ENCODE results near the gene HPCAL4.

HPCAL4 gene

GRCh38 chr1:39668111-39668510, 23.1 kb downstream of the HPCAL4 start:
- TF ChIP-seq ZNF2 (tag by site-specific recombination; IDR thresholded peaks at IDR 0.05) (no peak), ZNF837 (tag by site-specific recombination; IDR thresholded peaks at IDR 0.05) (no peak), SP3 (tag by site-specific recombination; IDR thresholded peaks at IDR 0.05) (no peak), HOXC10 (CRISPR knock-in tag; IDR thresholded peaks at IDR 0.05) (no peak), ZBTB20 (tag by site-specific recombination; IDR thresholded peaks at IDR 0.05) (no peak)
- CTCF ChIA-PET, result interaction anchor here (0.6 to 10.1 kb wide), 2 partner anchors 11 to 442 kb away, joined by 3 to 181 read pairs; no protein-coding TSS in a partner anchor

GRCh38 chr1:39666772-39667171, 24.5 kb downstream of the HPCAL4 start:
- ChIA-PET POLR2A (no interaction called here), CTCF (interaction anchor here (10.1 kb wide), 1 partner anchor 9 kb away, joined by 181 read pairs; no protein-coding TSS in a partner anchor)
- H3K36me3 ChIP-seq (ENCODE audit: control insufficient read depth in 2 of 2, insufficient read depth in 1 of 2, low read length in 2 of 2), result peaks cover 0 to 4% of the 10 kb centered on the region in 2 experiments; a peak in 1 of 3 replicates
- H3K4me1 ChIP-seq (ENCODE audit: control insufficient read depth, insufficient read depth, low read length), result no peaks in the 10 kb centered on the region; the same call in 1 of the 2 replicates
- TF ChIP-seq TSHZ1 (tag by site-specific recombination; IDR thresholded peaks at IDR 0.05; ENCODE audit: borderline replicate concordance), result no peak
- TF ChIP-seq ZNF768 (tag by site-specific recombination; IDR thresholded peaks at IDR 0.05), result no peak
- TF ChIP-seq ZNF426 (tag by site-specific recombination; IDR thresholded peaks at IDR 0.05), result no peak
- TF ChIP-seq PATZ1 (tag by site-specific recombination; IDR thresholded peaks at IDR 0.05), result no peak
- no peak for TF ChIP-seq ZNF488 (tag by site-specific recombination; IDR thresholded peaks at IDR 0.05)
- TF ChIP-seq ZNF777 (tag by site-specific recombination; IDR thresholded peaks at IDR 0.05; ENCODE audit: borderline replicate concordance), result no peak
- no peak for TF ChIP-seq ZNF184 (tag by site-specific recombination; IDR thresholded peaks at IDR 0.05)
- no peak for TF ChIP-seq BCL11B (tag by site-specific recombination; IDR thresholded peaks at IDR 0.05; ENCODE audit: low read depth)
- TF ChIP-seq ZNF837 (tag by site-specific recombination; IDR thresholded peaks at IDR 0.05), result no peak
- H3K27ac ChIP-seq (ENCODE audit: extremely low read depth, low read depth, low read length), result no peak overlapping the region
- H3K4me3 ChIP-seq (ENCODE audit: low read depth, low read length), result no peak overlapping the region
- no peaks in the 10 kb centered on the region for H3K9me3 ChIP-seq (ENCODE audit: control insufficient read depth, insufficient read depth, low read depth, low read length)

More at GRCh38 chr1:39668111-39668510, 23.1 kb downstream of the HPCAL4 start:
- H3K27ac ChIP-seq (ENCODE audit: extremely low read depth, low read depth, low read length), result no peak overlapping the region
- POLR2A ChIA-PET, result no interaction called here
- H3K9me3 ChIP-seq (ENCODE audit: control insufficient read depth, insufficient read depth, low read depth, low read length), result no peaks in the 10 kb centered on the region
- no peak overlapping the region for H3K4me3 ChIP-seq (ENCODE audit: low read depth, low read length)
- H3K4me1 ChIP-seq (ENCODE audit: control insufficient read depth, insufficient read depth, low read length), result no peaks in the 10 kb centered on the region; the same call in 1 of the 2 replicates
- H3K36me3 ChIP-seq (ENCODE audit: control insufficient read depth in 2 of 2, insufficient read depth in 1 of 2, low read length in 2 of 2), result peaks cover 0 to 4% of the 10 kb centered on the region in 2 experiments; a peak in 1 of 3 replicates

- no peak overlapping the region for H3K4me3 ChIP-seq (ENCODE audit: low read depth, low read length)
- no peaks in the 10 kb centered on the region for H3K4me1 ChIP-seq (ENCODE audit: control insufficient read depth, insufficient read depth, low read length)
- no peaks in the 10 kb centered on the region for H3K9me3 ChIP-seq (ENCODE audit: control insufficient read depth, insufficient read depth, low read depth, low read length)
- ChIA-PET POLR2A (no interaction called here), CTCF (no interaction called here)
- no peak overlapping the region for H3K27ac ChIP-seq (ENCODE audit: extremely low read depth, low read depth, low read length)
- peaks cover 0 to 4% of the 10 kb centered on the region in 2 experiments; a peak in 1 of 3 replicates for H3K36me3 ChIP-seq (ENCODE audit: control insufficient read depth in 2 of 2, insufficient read depth in 1 of 2, low read length in 2 of 2)
- no peak for TF ChIP-seq ZSCAN4 (tag by site-specific recombination; IDR thresholded peaks at IDR 0.05)
- no peak for TF ChIP-seq ZNF26 (tag by site-specific recombination; IDR thresholded peaks at IDR 0.05)
- no peak for TF ChIP-seq SP7 (tag by site-specific recombination; IDR thresholded peaks at IDR 0.05)
- TF ChIP-seq YY1 (tag by site-specific recombination; IDR thresholded peaks at IDR 0.05), result no peak
- TF ChIP-seq ZNF112 (tag by site-specific recombination; IDR thresholded peaks at IDR 0.05), result no peak
- TF ChIP-seq ZNF623 (tag by site-specific recombination; IDR thresholded peaks at IDR 0.05), result no peak
- TF ChIP-seq ZNF221 (tag by site-specific recombination; IDR thresholded peaks at IDR 0.05; ENCODE audit: borderline replicate concordance), result no peak
- no peak for TF ChIP-seq ZNF114 (tag by site-specific recombination; IDR thresholded peaks at IDR 0.05)
- no peak for TF ChIP-seq ZBTB21 (tag by site-specific recombination; IDR thresholded peaks at IDR 0.05)
- TF ChIP-seq HOXC10 (CRISPR knock-in tag; IDR thresholded peaks at IDR 0.05), result no peak
- TF ChIP-seq ZNF629 (tag by site-specific recombination; IDR thresholded peaks at IDR 0.05), result no peak
- TF ChIP-seq ZNF146 (tag by site-specific recombination; IDR thresholded peaks at IDR 0.05), result no peak
Measured at GRCh38 chr1:39663559-39663958, 27.7 kb downstream of the HPCAL4 start.

Measured in HEK293 (cell line).